OCI-M2 (cell line): Measurements from ENCODE around the gene NCKAP1.
"Not testable (repeated sequence)": the region's sequence is repeated elsewhere in the genome, so short reads cannot be mapped to it uniquely, and the experiment has no call there.

ENCODE experiments used
- DNase-seq: peaks from one replicate; lab custom pipeline; 2025; ENCODE audit not compliant: unreplicated experiment; lab: John Stamatoyannopoulos, UW

Gene NCKAP1

DNA sequence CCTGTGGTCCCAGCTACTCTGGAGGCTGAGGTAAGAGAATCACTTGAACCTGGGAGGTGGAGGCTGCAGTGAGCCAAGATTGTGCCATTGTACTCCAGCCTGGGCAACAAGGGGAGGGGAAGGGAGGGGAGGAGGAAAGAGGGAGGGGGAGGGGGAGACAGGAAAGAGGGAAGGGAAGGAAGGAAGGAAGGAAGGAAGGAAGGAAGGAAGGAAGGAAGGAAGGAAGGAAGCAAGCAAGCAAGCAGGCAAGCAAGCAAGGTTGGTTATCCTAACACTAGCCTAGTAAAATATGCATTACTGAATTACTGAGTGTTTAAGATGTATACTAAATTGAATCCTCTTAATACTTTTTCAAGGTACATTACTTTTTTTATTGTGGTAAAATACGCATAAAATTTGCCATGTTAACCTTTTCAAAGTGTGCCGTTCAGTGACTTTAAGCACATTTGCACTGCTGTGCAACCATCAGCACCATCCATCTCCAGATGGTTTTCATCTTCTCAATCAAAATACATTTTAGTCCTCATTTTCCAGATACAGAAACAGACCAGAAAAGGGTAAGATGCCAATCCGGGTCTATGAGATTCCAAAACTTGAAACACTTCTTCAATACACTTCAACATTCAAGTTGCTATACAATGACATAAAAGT, 28.9 kb downstream of the NCKAP1 start:
- no peak for DNase-seq

DNA sequence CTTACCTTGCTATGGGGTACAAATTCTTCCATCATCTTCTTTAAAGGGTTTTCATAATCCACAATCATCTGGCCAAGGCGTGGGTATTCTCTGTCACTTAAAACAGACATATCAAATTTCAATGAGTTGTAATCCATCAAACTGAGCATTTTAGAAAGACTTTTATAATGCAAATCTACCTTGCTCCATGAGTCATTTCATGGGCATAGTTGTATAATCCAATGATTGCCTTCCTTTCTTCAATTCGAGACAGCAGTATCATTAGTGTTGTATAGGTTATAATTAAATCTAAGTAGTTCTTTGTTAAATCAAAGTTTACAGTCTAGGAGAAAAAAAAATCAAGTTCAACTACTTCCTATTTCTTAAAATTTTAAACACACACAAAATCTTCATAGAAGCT, 36.3 kb downstream of the NCKAP1 start:
- no peak for DNase-seq

DNA sequence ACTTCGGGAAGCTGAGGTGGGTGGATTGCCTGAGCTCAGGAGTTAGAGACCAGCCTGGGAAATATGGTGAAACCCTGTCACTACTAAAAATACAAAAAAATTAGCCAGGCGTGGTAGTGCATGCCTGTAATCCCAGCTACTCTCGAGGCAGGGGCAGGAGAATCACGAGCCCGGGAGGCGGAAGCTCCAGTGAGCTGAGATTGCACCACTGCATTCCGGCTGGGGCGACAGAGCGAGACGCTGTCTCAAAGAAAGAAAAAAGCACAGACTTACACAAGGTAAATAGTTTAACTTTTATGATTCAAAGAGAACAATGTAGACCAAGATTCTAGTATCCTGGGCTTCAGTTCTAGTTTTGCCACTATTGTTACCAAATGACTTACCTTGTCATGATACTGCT, 37.4 kb downstream of the NCKAP1 start:
- no peak for DNase-seq

DNA sequence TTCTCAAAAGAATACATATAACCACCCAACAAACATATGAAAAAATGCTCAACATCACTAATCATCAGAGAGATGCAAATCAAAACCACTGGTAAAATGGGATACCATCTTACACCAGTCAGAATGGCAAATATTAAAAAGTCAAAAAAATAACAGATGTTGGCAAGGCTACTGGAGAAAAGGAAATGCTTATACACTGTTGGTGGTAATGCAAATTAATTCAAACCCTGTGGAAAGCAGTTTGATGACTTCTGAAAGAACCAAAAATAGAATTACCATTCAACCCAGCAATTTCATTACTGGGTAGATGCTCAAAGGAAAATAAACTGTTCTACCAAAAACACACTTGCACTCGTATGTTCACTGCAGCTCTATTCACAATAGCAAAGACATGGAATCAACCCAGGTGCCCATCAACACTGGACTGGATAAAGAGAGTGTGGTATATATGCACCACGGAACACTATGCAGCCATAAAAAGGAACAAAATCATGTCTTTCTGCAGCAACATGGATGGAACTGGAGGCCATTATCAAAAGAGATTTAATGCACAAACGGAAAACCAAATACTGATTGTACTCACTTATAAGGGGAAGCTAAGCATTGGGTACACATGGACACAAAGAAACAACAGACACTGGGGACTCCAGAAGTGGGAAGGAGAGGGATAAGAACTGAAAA, 38.8 kb downstream of the NCKAP1 start:
- no peak for DNase-seq

DNA sequence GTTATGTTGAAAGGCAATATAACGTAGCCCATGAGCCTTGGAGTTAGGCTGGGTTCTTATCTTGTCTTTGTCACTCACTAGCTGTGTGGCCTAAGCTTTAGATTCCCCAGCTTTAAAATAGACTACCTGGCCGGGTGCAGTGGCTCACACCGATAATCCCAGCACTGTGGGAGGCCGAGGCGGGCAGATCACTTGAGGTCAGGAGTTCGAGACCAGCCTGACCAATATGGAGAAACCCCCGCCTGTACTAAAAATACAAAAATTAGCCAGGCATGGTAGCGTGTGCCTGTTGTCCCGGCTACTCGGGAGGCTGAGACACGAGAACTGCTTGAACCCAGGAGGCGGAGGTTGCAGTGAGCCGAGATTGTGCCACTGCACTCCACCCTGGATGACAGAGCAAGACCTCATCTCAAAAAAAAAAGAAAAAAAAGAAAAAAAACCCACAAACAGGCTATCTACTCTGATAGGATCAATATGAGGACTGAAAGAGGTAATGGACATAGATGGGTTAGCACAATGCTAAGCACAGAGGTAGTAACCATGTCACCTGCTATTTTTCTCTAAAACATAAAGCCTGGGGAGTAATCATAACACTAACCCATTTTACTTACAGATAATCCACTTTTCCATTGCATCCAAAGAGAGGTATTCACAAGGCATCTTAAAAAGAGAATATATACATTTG, 43.9 kb downstream of the NCKAP1 start:
- DNase-seq, result no peak

DNA sequence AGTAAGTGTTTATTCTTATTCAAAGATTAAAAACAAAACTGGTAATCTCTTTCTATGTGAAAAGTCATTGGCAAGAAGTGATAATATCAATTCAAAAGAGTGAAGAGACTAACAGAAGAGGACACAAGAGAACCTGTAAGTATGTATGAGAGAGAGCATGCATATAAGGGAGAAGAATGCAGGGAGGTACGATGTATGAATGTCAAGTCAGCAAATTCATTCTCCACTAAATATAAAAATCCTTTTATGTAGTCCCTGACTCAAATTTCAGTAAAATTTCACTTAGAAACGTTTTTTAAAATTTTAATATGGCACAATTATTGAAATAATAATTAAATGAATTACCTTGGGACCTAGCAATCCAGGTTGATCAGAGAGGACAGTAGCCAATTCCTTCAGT, 55.3 kb downstream of the NCKAP1 start:
- DNase-seq, result no peak

DNA sequence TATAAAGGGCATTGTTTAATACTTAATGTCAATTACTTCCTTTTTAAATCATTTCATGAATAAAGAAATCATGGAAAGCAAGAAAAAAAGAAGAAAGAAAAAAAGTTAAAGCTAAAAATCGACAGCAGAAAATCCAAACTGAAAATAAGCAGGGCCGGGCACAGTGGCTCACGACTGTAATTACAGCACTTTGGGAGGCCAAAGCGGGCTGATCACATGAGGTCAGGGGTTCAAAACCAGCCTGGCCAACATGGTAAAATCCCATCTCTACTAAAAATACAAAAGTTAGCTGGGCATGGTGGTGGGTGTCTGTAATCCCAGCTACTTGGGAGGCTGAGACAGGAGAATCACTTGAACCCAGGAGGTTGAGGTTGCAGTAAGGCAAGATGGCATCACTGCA, 56.8 kb downstream of the NCKAP1 start:
- DNase-seq, result not testable (repeated sequence)

DNA sequence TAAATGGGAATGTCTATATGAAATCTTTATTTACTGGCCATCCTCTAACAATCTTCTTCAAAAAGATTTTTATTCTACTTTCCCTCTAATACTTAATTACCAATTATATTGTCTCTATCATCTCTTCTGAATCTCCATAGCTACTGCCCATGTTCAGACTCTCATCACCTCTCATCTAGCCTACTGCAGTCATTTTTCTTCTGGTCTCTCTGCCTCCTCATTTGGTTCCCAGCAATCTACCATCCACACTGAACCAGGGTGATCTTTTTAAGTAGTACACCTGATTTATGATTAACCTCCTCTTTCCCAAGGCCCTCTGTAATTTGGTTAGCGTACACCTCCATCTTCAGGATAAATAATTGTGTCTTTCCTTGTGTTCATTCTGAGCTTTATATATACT, 57.6 kb downstream of the NCKAP1 start:
- no peak for DNase-seq

DNA sequence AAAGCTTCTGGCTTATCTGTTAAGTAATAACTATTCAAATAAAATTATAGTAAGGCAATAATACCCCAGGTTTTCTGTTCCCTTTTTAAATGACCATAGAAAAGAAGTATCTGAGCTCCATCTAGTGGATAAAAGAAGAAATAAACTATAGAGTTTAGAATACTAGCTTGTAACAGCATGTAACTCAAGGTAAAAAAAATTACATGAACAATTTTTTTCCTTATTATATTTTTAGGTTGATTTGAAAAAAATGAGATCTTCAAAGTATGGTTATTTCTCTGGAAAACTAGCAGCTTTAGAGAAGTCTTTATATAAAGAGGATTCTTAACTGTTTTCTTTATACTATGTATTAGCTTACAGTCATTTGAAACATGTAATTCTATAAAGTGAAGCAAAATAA, 58.1 kb downstream of the NCKAP1 start:
- no peak for DNase-seq

DNA sequence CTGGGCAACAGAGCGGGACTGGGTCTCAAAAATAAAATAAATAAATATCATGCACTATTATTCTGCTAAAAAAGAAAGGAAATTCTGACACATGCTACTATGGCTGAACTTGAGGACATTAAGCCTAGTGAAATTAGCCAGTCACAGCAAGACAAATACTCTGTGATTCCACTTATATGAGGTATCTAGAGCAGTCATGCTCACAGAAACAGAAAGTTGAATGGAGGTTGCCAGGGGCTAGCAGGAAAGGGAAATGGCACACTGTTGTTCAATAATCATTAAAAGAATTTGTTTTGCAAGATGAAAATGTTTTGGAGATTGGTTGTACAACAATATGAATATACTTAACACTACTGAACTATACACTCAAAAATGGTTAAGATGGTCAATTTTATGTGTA, 60.8 kb downstream of the NCKAP1 start:
- no peak for DNase-seq

DNA sequence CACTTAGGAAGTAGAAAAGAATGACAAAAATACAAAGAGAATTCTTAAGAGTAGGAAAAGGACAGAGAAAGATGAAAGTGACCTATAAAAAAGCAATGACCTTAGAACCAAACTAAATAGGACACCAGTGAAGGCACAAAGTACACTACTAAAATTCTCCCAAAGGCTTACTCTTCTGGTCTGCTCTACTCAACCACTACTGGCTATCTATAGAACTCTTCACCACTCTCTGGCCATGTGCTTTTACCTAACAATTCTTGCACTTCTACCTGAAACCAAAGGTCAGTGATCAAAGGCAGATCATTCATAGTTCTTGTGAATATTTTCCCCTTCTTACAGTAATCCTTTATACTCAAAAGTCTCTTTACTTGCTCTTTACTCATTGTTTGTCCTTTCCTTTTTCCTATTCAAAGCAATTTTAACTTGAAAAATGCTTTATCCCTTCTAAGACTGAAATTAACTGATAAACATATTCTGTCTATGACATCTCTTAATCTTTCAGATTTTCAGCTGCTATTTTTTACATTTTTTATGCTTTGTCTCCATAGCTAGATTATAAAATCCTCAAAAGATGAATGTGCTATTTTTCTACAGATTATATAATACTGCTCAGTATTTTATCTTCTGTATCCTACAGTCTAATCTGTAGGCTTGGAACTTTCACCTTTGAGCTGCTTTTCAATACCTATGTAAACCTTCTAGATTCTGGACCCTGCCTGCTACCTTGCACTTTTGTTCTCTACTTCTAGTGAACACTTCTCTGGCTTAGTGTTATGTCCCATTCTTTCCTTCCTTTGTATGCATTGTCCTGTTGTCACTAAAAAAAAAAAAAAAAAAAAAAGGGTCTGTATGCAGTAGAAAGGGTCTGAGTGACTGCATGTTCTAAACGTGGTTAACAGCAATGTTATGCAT, 64.6 kb downstream of the NCKAP1 start:
- DNase-seq, result no peak

DNA sequence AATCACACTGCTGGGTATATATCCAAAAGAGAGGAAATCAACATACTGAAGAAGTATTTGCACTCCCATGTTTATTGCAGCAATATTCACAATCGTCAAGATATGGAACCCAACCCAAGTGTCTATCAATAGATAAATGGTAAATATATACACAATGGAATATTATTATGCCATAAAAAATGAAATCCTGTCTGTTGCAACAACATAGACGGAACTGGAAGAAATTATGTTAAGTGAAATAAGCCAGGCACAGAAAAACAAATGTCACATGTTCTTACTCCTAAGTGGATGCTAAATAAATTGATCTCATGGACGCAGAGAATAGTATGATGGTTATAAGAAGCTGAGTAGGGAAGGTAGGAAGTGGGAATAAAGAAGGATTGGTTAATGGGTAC, 65.7 kb downstream of the NCKAP1 start:
- no peak for DNase-seq

DNA sequence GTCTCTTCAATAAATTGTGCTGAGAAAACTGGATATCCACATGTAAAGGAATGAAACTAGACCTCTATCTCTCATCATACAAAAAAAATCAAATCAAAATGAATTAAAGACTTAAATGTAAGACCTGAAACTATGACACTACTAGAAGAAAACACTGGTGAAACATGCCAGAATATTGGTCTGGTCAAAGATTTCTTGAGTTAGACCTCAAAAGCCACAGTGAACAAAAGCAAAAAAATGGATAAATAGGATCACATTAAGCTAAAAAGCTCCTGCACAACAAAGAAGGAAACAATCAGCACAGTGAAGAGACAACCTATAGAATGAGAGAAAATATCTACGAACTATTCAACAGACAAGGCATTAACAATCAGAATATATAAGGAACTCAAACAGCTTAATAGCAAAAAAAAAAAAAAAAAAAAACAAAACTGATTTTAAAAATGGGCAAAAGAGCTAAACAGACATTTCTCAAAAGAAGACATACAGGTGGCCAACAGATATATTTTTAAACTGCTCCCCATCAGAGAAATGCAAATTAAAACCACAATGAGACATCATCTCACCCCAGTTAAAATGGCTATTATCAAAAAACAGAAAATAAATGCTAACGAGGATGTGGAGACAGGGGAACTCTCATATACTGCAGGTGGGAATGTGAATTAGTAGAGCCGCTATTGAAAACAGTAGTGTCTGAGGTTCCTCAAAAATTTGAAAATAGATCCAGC, 66.3 kb downstream of the NCKAP1 start:
- DNase-seq, result no peak

DNA sequence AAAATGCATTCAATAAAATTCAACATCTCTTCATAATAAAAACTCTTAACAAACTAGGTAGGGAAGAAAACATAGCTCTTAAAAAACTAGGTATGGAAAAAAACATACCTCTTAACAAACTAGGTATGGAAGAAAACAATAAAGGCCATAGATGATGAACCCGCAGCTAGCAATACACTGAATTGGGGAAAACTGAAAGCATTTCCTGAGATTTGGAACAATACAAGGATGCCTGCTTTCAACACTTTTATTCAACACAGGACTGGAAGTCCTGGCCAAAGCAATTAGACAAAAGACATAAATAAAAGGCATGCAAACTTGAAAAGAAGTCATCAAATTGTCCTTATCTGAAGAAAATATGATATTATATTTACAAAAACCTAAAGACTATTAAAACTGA, 67.8 kb downstream of the NCKAP1 start:
- DNase-seq, result no peak

DNA sequence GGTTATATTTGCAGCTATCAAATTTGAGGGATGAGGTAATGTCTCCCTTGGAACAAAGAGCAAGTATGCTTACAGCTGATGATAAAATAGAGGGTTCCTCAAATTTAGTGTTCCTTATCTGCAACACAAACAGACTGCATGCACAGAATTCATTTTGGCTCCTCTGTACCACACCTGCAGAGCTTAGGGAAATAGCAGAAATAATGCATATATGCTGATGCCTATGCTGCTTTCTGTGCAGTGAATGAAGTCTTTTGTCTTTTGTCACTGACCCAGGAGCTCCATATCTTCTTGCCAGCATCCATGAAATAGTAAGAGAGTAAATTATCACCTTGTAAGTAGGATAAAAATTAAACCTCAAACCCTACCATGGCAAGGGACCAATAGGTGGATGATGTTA, 69.8 kb downstream of the NCKAP1 start:
- DNase-seq, result no peak

DNA sequence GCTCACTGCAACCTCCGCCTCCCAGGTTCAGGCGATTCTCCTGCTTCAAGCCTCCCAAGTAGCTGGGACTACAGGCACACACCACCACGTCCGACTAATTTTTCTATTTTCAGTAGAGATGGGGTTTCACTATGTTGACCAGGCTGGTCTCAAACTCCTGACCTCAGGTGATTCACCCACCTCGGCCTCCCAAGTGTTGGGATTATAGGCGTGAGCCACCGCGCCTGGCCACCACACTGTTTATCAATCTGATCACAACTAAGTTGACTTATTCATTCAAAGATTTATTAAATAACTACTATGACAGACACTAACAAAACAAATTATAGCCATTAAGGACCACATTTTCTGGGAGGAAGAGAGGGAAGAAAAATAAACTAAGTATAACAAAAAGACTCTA, 71.9 kb downstream of the NCKAP1 start:
- DNase-seq, result not testable (repeated sequence)

DNA sequence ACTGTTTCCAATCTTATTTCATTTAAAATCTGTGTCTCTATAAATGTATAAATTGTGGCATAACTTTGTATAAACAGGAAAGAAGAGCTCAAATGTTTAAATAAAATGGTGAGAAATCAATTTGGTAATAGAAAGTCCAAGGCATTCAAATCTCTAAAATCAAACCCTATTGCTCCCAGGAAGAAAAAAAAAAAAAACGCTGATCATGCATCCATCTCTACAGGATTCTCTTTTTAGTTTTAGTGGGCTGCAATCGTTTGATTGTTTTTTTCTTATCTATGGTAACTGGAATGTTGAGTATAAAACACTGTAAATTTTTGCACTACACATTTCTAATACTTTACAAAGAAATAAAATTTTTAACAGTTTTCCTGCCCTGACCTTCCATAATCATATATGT, 75.6 kb downstream of the NCKAP1 start:
- no peak for DNase-seq

DNA sequence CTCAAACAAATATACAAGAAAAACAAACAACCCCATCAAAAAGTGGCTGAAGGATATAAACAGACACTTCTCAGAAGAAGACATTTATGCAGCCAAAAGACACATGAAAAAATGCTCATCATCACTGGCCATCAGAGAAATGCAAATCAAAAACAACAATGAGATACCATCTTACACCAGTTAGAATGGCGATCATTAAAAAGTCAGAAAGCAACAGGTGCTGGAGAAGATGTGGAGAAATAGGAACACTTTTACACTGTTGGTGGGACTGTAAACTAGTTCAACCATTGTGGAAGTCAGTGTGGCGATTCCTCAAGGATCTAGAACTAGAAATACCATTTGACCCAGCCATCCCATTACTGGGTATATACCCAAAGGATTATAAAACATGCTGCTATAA, 77.4 kb downstream of the NCKAP1 start:
- DNase-seq, result not testable (repeated sequence)

DNA sequence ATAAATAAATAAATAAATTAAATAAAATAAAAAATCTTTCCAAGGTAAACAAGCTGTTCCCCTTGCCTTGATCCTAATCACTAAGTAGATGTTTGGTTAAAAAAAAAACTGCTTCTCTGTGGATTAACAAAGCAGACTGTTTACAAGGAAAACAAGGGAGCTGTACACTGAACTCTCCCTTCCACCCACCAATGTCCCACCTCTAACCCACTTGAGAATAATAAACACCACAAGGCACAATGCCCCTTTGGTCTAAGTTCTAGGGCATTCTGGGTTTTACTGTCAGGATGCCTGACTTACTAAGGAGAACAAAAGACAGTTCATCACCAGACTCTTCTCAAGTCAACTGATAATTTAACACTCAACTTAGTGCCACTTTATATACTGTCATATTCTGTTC, 83.5 kb downstream of the NCKAP1 start:
- DNase-seq, result no peak

DNA sequence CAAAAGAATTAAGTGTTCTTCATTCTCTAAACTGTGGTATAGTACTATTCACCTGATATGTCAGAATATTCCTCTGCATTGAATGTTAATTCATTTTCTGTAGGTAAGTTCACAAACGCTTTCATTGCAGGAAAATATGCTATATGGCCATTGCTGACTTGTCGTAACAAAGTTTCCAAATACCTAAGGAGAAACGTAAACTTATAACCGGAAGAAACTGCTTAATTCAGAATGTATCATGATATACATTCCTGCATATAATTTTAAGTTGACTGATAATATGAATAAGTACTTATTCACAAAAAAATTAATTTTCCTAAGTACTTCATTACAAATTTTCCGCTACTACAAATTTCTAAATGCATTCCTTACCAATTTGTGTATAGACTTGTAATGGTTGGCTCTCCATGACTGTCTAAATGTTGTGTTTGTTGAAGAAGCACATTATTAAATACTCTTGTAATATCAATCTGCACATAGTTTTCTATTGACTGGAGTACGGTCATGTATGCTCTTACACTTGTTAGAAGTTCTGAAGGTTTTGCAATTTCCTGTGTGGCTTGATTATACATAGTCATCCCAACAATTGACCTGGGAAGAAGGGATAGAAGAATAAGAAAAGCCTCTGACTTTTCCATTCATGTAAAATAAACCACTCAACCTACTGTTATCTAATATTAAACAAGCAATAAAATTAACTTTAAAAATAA, 85.4 kb downstream of the NCKAP1 start:
- no peak for DNase-seq
